Sigmoid colon (tissue), 4 donors: Measurements from ENCODE around the gene IRF2BP2.

Experiments used
- EP300 ChIP-seq, 4 donors: sonication (generic); formaldehyde crosslinking; IDR thresholded peaks; one replicate each; pipeline ENCODE4 v1.6.1; 2017; ENCODE audit warnings: antibody characterized with exemption in 4 of 4
- POLR2A ChIP-seq, 2 donors: fragments of 450-650 bp; IDR thresholded peaks; one replicate each; pipeline ENCODE4 v1.6.1; 2016; ENCODE audit warnings: antibody characterized with exemption in 2 of 2, mild to moderate bottlenecking in 2 of 2, moderate library complexity in 2 of 2
- POLR2AphosphoS5 ChIP-seq, 4 donors: sonication (generic); formaldehyde crosslinking; IDR thresholded peaks; one replicate each; pipeline ENCODE4 v1.6.1; 2017; ENCODE audit warnings: antibody characterized with exemption in 4 of 4
- TF ChIP-seq, protein P1 (sequence below), 4 experiments: fragments of 450-650 bp in 3 of 4; fragments of 200-600 bp in 1 of 4; IDR thresholded peaks; one replicate each; pipeline ENCODE4 v1.5.1; 2016 to 2019; ENCODE audit warnings: antibody characterized with exemption in 4 of 4, mild to moderate bottlenecking in 3 of 4, moderate library complexity in 2 of 4

DNA sequence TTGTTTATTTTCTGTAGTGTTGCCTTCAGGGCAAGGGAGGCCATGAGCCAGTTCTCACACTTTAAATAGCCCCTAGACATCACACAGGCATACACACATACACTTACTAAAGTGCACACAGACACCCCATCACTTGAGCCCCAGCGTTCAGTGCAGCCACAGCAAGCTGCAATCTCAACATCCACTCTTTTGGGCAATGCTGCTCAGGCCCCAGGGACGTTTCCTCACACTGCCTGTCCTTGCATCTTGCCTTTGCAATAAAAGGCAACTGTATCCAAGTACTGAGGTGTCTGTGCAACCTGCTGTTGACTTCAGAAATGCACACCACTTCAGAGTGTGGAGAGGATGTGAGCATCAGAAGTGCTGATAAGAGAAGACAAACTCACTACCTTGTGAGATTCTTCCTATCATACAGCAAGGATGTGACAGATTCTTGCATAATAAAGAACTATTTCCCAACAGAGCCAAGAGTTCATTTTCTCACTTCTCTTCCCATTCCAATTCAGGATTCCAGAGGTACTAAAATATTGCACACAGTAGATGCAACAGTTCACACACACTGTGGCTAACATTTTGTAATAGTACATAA, 36.2 kb downstream of the IRF2BP2 start:
- TF ChIP-seq, protein P1, sequence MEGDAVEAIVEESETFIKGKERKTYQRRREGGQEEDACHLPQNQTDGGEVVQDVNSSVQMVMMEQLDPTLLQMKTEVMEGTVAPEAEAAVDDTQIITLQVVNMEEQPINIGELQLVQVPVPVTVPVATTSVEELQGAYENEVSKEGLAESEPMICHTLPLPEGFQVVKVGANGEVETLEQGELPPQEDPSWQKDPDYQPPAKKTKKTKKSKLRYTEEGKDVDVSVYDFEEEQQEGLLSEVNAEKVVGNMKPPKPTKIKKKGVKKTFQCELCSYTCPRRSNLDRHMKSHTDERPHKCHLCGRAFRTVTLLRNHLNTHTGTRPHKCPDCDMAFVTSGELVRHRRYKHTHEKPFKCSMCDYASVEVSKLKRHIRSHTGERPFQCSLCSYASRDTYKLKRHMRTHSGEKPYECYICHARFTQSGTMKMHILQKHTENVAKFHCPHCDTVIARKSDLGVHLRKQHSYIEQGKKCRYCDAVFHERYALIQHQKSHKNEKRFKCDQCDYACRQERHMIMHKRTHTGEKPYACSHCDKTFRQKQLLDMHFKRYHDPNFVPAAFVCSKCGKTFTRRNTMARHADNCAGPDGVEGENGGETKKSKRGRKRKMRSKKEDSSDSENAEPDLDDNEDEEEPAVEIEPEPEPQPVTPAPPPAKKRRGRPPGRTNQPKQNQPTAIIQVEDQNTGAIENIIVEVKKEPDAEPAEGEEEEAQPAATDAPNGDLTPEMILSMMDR (IDR thresholded peaks at IDR 0.05): no peak
- TF ChIP-seq EP300 (IDR thresholded peaks at IDR 0.05) (no peak), POLR2AphosphoS5 (IDR thresholded peaks at IDR 0.05) (no peak), POLR2A (IDR thresholded peaks at IDR 0.05) (no peak)
